ENCODE results near the gene NUDT4B. TPM values are rescaled to one million over a fixed set of nuclear protein-coding genes. Genes with fewer than 3 reads are reported as not detected.
"Not testable (repeated sequence)": the region's sequence is repeated elsewhere in the genome, so short reads cannot be mapped to it uniquely, and the experiment has no call there.

The NUDT4B gene
- total RNA-seq, 1 experiment from 2014 or later: not detected

GRCh38 chr1:148738667-148739066 lies 9.9 kb upstream of the NUDT4B start:
- H3K27ac ChIP-seq; H2AFZ ChIP-seq; H3K4me3 ChIP-seq; intact Hi-C loops (cut with micrococcal nuclease; ENCODE audit: unreplicated experiment); H3K4me1 ChIP-seq (replicated peaks; ENCODE audit: insufficient read depth); H3K4me2 ChIP-seq; H3F3A ChIP-seq (ENCODE audit: insufficient read depth, low read depth); H3K79me2 ChIP-seq (ENCODE audit: low read depth); H3K36me3 ChIP-seq (ENCODE audit: low read depth); H3K27me3 ChIP-seq (ENCODE audit: insufficient read depth, low read depth); H4K20me1 ChIP-seq (ENCODE audit: insufficient read depth); H3K9me3 ChIP-seq (ENCODE audit: insufficient read depth, low read depth); DNase-seq; POLR2A ChIA-PET (ENCODE audit: unreplicated experiment); H3K9me2 ChIP-seq (ENCODE audit: insufficient read depth); CTCF ChIA-PET; BruUV-seq (replicated peaks): not testable (repeated sequence)

- H3K9me3 ChIP-seq (ENCODE audit: insufficient read depth, low read depth); H3K27ac ChIP-seq; H3K79me2 ChIP-seq (ENCODE audit: low read depth); H3K4me1 ChIP-seq (replicated peaks; ENCODE audit: insufficient read depth); H3K36me3 ChIP-seq (ENCODE audit: low read depth); DNase-seq; H3K27me3 ChIP-seq (ENCODE audit: insufficient read depth, low read depth); intact Hi-C loops (cut with micrococcal nuclease; ENCODE audit: unreplicated experiment); CTCF ChIA-PET; H3K4me2 ChIP-seq; POLR2A ChIA-PET (ENCODE audit: unreplicated experiment); H3F3A ChIP-seq (ENCODE audit: insufficient read depth, low read depth); BruUV-seq (replicated peaks); H3K4me3 ChIP-seq; H4K20me1 ChIP-seq (ENCODE audit: insufficient read depth); H3K9me2 ChIP-seq (ENCODE audit: insufficient read depth); H2AFZ ChIP-seq: not testable (repeated sequence)
These were observed 5.4 kb upstream of the NUDT4B start for GRCh38 chr1:148743200-148743599.

- H4K20me1 ChIP-seq (ENCODE audit: insufficient read depth); H3K4me1 ChIP-seq (replicated peaks; ENCODE audit: insufficient read depth); H2AFZ ChIP-seq; POLR2A ChIA-PET (ENCODE audit: unreplicated experiment); H3K9me2 ChIP-seq (ENCODE audit: insufficient read depth); BruUV-seq (replicated peaks); H3K36me3 ChIP-seq (ENCODE audit: low read depth); H3K4me2 ChIP-seq; H3K4me3 ChIP-seq; H3F3A ChIP-seq (ENCODE audit: insufficient read depth, low read depth); H3K27me3 ChIP-seq (ENCODE audit: insufficient read depth, low read depth); H3K27ac ChIP-seq; H3K79me2 ChIP-seq (ENCODE audit: low read depth); H3K9me3 ChIP-seq (ENCODE audit: insufficient read depth, low read depth); CTCF ChIA-PET; intact Hi-C loops (cut with micrococcal nuclease; ENCODE audit: unreplicated experiment); DNase-seq: not testable (repeated sequence)
These were observed 4.6 kb upstream of the NUDT4B start for GRCh38 chr1:148743726-148744720.

- POLR2A ChIA-PET (ENCODE audit: unreplicated experiment); H2AFZ ChIP-seq; H3K27ac ChIP-seq; intact Hi-C loops (cut with micrococcal nuclease; ENCODE audit: unreplicated experiment); H3K9me2 ChIP-seq (ENCODE audit: insufficient read depth); H3K4me2 ChIP-seq; H3K27me3 ChIP-seq (ENCODE audit: insufficient read depth, low read depth); H3K9me3 ChIP-seq (ENCODE audit: insufficient read depth, low read depth); H4K20me1 ChIP-seq (ENCODE audit: insufficient read depth); BruUV-seq (replicated peaks); CTCF ChIA-PET; H3K4me3 ChIP-seq; H3K36me3 ChIP-seq (ENCODE audit: low read depth); H3F3A ChIP-seq (ENCODE audit: insufficient read depth, low read depth); H3K79me2 ChIP-seq (ENCODE audit: low read depth); H3K4me1 ChIP-seq (replicated peaks; ENCODE audit: insufficient read depth); DNase-seq: not testable (repeated sequence)
These were observed 734 bp downstream of the NUDT4B start for GRCh38 chr1:148749335-148749681.

- H4K20me1 ChIP-seq (ENCODE audit: insufficient read depth); POLR2A ChIA-PET (ENCODE audit: unreplicated experiment); H3K9me3 ChIP-seq (ENCODE audit: insufficient read depth, low read depth); H3F3A ChIP-seq (ENCODE audit: insufficient read depth, low read depth); H3K36me3 ChIP-seq (ENCODE audit: low read depth); CTCF ChIA-PET; H3K4me3 ChIP-seq; H3K4me1 ChIP-seq (replicated peaks; ENCODE audit: insufficient read depth); H3K27ac ChIP-seq; H3K4me2 ChIP-seq; BruUV-seq (replicated peaks); H3K27me3 ChIP-seq (ENCODE audit: insufficient read depth, low read depth); H3K9me2 ChIP-seq (ENCODE audit: insufficient read depth); H2AFZ ChIP-seq; DNase-seq; intact Hi-C loops (cut with micrococcal nuclease; ENCODE audit: unreplicated experiment); H3K79me2 ChIP-seq (ENCODE audit: low read depth): not testable (repeated sequence)
These were observed 7.7 kb downstream of the NUDT4B start for GRCh38 chr1:148756231-148756630.

GRCh38 chr1:148757446-148757845 lies 8.9 kb downstream of the NUDT4B start:
- DNase-seq; H3K36me3 ChIP-seq (ENCODE audit: low read depth); H3K4me1 ChIP-seq (replicated peaks; ENCODE audit: insufficient read depth); H2AFZ ChIP-seq; H3K9me2 ChIP-seq (ENCODE audit: insufficient read depth); H3F3A ChIP-seq (ENCODE audit: insufficient read depth, low read depth); intact Hi-C loops (cut with micrococcal nuclease; ENCODE audit: unreplicated experiment); H4K20me1 ChIP-seq (ENCODE audit: insufficient read depth); CTCF ChIA-PET; H3K27ac ChIP-seq; H3K4me3 ChIP-seq; H3K79me2 ChIP-seq (ENCODE audit: low read depth); H3K9me3 ChIP-seq (ENCODE audit: insufficient read depth, low read depth); BruUV-seq (replicated peaks); H3K27me3 ChIP-seq (ENCODE audit: insufficient read depth, low read depth); H3K4me2 ChIP-seq; POLR2A ChIA-PET (ENCODE audit: unreplicated experiment): not testable (repeated sequence)

GRCh38 chr1:148758412-148758811 lies 9.8 kb downstream of the NUDT4B start:
- H3F3A ChIP-seq (ENCODE audit: insufficient read depth, low read depth); H3K4me2 ChIP-seq; BruUV-seq (replicated peaks); H3K4me3 ChIP-seq; H3K4me1 ChIP-seq (replicated peaks; ENCODE audit: insufficient read depth); CTCF ChIA-PET; H3K9me3 ChIP-seq (ENCODE audit: insufficient read depth, low read depth); intact Hi-C loops (cut with micrococcal nuclease; ENCODE audit: unreplicated experiment); H3K36me3 ChIP-seq (ENCODE audit: low read depth); POLR2A ChIA-PET (ENCODE audit: unreplicated experiment); H4K20me1 ChIP-seq (ENCODE audit: insufficient read depth); DNase-seq; H3K9me2 ChIP-seq (ENCODE audit: insufficient read depth); H3K27ac ChIP-seq; H2AFZ ChIP-seq; H3K79me2 ChIP-seq (ENCODE audit: low read depth); H3K27me3 ChIP-seq (ENCODE audit: insufficient read depth, low read depth): not testable (repeated sequence)

Measured in PC-9 (cell line).